Osteocyte (in vitro differentiated cells): ENCODE data around the gene MMP3. TPM values are rescaled to one million over a fixed set of nuclear protein-coding genes. Genes with fewer than 3 reads are reported as not detected.

Source experiments
- DNase-seq: peaks from one replicate; pipeline ENCODE4 v3.0.0; 2021; ENCODE audit warnings: mixed read lengths; ENCODE audit not compliant: unreplicated experiment; ENCODE audit errors: extremely low spot score
- H3K27ac Mint-ChIP-seq: one replicate; pipeline ENCODE4 v1.8.0; 2021; ENCODE audit warnings: mild to moderate bottlenecking, mixed read lengths; ENCODE audit not compliant: unreplicated experiment
- H3K27me3 Mint-ChIP-seq: one replicate; pipeline ENCODE4 v1.8.0; 2021; ENCODE audit warnings: mixed read lengths; ENCODE audit not compliant: unreplicated experiment
- H3K36me3 Mint-ChIP-seq: one replicate; pipeline ENCODE4 v1.8.0; 2021; ENCODE audit warnings: mixed read lengths; ENCODE audit not compliant: unreplicated experiment
- H3K4me1 Mint-ChIP-seq: one replicate; pipeline ENCODE4 v1.8.0; 2021; ENCODE audit warnings: mixed read lengths; ENCODE audit not compliant: unreplicated experiment
- H3K4me3 Mint-ChIP-seq: one replicate; pipeline ENCODE4 v1.8.0; 2021; ENCODE audit warnings: mild to moderate bottlenecking, moderate library complexity, mixed read lengths; ENCODE audit not compliant: unreplicated experiment
- H3K9me3 Mint-ChIP-seq: one replicate; pipeline ENCODE4 v1.8.0; 2021; ENCODE audit warnings: mixed read lengths; ENCODE audit not compliant: unreplicated experiment
- CTCF ChIP-seq: fragments of 200-600 bp; sonication (generic); IDR thresholded peaks from 2 replicates; pipeline ENCODE4 v1.5.0; 2021; ENCODE audit warnings: antibody characterized with exemption, mild to moderate bottlenecking, moderate library complexity
- total RNA-seq: library from RNA; stranded (reverse); gene quantifications from 2 replicates; pipeline ENCODE4 v1.2.1, GENCODE V29; 2021

MMP3 gene
- total RNA-seq, 1 donor from 2014 or later, result not detected

GRCh38 chr11:102806296-102806695, 37.1 kb downstream of the MMP3 start:
- Mint-ChIP-seq H3K36me3 (no peaks in the 10 kb centered on the region), H3K27me3 (peaks cover 6% of the 10 kb centered on the region), H3K27ac (no peak overlapping the region), H3K4me1 (peaks cover 3% of the 10 kb centered on the region), H3K9me3 (no peaks in the 10 kb centered on the region), H3K4me3 (no peak overlapping the region)
- no peak for DNase-seq
- TF ChIP-seq CTCF, result no peak

GRCh38 chr11:102802341-102802740, 41.1 kb downstream of the MMP3 start:
- Mint-ChIP-seq H3K4me1 (peaks cover 5% of the 10 kb centered on the region), H3K9me3 (no peaks in the 10 kb centered on the region), H3K4me3 (no peak overlapping the region), H3K27me3 (peaks cover 2% of the 10 kb centered on the region), H3K36me3 (no peaks in the 10 kb centered on the region), H3K27ac (no peak overlapping the region)
- no peak for DNase-seq
- no peak for TF ChIP-seq CTCF

GRCh38 chr11:102800767-102801166, 42.6 kb downstream of the MMP3 start:
- Mint-ChIP-seq H3K27ac (no peak overlapping the region), H3K27me3 (peaks cover 2% of the 10 kb centered on the region), H3K4me3 (no peak overlapping the region), H3K9me3 (no peaks in the 10 kb centered on the region), H3K36me3 (no peaks in the 10 kb centered on the region), H3K4me1 (peaks cover 5% of the 10 kb centered on the region)
- no peak for TF ChIP-seq CTCF
- DNase-seq, result no peak

GRCh38 chr11:102799681-102800340, 43.6 kb downstream of the MMP3 start:
- H3K4me3 Mint-ChIP-seq, result no peak overlapping the region
- TF ChIP-seq CTCF, result no peak
- peaks cover 5% of the 10 kb centered on the region for H3K4me1 Mint-ChIP-seq
- no peak for DNase-seq
- H3K36me3 Mint-ChIP-seq, result no peaks in the 10 kb centered on the region
- H3K27me3 Mint-ChIP-seq, result peaks cover 2% of the 10 kb centered on the region
- H3K27ac Mint-ChIP-seq, result no peak overlapping the region
- H3K9me3 Mint-ChIP-seq, result no peaks in the 10 kb centered on the region

GRCh38 chr11:102798012-102798746, 45.2 kb downstream of the MMP3 start, which contains the start of gene MMP1:
Gene MMP1, minus strand, starts transcription at chr11:102798160. Its CDS starts 68 bp downstream, at chr11:102798092.
- Mint-ChIP-seq H3K4me3 (no peak within 1 kb of the TSS), H3K4me1 (peaks cover 5% of the 10 kb centered on the region), H3K27me3 (no peaks in the 10 kb centered on the region), H3K9me3 (no peaks in the 10 kb centered on the region), H3K36me3 (no peaks in the 10 kb centered on the region), H3K27ac (no peak within 1 kb of the TSS)
- no peak for TF ChIP-seq CTCF
- no peak for DNase-seq
